PFSK-1 (cell line): ENCODE results near the gene PPL.

Experiments used
- FOXP2 ChIP-seq: optimal IDR thresholded peaks from 2 replicates; pipeline ENCODE3; 2011; ENCODE audit warnings: borderline replicate concordance, control low read depth, inconsistent platforms; ENCODE audit not compliant: insufficient read depth; ENCODE audit errors: extremely low read length, extremely low read depth
- POLR2AphosphoS5 ChIP-seq: IDR thresholded peaks from 2 replicates; pipeline ENCODE4 v1.6.1; 2012; ENCODE audit warnings: low read depth, mild to moderate bottlenecking, control low read depth, low read length, moderate library complexity
- SIN3A ChIP-seq: IDR thresholded peaks from 2 replicates; pipeline ENCODE4 v1.6.1; 2012; ENCODE audit warnings: mild to moderate bottlenecking, low read length, moderate library complexity, borderline replicate concordance; ENCODE audit not compliant: insufficient read depth
- TAF1 ChIP-seq: IDR thresholded peaks from 2 replicates; pipeline ENCODE4 v1.6.1; 2012; ENCODE audit warnings: low read length, control low read depth, borderline replicate concordance; ENCODE audit not compliant: insufficient read depth
- TF ChIP-seq, protein P1 (sequence below), 2 experiments: IDR thresholded peaks; 2 replicates each; pipeline versions ENCODE4 v1.6.1 to v1.8.0; 2011 to 2012; ENCODE audit warnings: low read depth in 2 of 2, low read length in 2 of 2, control low read depth in 1 of 2, inconsistent platforms in 1 of 2, mild to moderate bottlenecking in 1 of 2, moderate library complexity in 1 of 2; ENCODE audit not compliant: insufficient read depth in 1 of 2

PPL gene

DNA sequence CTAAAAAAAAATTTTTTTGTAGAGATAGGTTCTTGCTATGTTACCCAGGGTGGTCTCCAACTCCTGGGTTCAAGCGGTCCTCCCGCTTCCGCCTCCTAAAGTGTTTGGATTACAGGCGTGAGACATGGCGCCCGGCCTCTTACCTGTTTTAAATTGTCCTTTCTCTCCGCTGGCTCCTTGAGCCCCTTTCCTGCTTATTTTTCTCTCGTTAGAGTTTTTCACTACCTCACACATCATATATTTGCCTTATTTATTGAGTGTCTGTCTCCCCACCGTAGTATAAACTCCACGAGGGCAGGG lies 20.4 kb upstream of the PPL start:
- TF ChIP-seq FOXP2 (no peak), TAF1 (no peak), SIN3A (no peak), POLR2AphosphoS5 (no peak)
- TF ChIP-seq, protein P1, sequence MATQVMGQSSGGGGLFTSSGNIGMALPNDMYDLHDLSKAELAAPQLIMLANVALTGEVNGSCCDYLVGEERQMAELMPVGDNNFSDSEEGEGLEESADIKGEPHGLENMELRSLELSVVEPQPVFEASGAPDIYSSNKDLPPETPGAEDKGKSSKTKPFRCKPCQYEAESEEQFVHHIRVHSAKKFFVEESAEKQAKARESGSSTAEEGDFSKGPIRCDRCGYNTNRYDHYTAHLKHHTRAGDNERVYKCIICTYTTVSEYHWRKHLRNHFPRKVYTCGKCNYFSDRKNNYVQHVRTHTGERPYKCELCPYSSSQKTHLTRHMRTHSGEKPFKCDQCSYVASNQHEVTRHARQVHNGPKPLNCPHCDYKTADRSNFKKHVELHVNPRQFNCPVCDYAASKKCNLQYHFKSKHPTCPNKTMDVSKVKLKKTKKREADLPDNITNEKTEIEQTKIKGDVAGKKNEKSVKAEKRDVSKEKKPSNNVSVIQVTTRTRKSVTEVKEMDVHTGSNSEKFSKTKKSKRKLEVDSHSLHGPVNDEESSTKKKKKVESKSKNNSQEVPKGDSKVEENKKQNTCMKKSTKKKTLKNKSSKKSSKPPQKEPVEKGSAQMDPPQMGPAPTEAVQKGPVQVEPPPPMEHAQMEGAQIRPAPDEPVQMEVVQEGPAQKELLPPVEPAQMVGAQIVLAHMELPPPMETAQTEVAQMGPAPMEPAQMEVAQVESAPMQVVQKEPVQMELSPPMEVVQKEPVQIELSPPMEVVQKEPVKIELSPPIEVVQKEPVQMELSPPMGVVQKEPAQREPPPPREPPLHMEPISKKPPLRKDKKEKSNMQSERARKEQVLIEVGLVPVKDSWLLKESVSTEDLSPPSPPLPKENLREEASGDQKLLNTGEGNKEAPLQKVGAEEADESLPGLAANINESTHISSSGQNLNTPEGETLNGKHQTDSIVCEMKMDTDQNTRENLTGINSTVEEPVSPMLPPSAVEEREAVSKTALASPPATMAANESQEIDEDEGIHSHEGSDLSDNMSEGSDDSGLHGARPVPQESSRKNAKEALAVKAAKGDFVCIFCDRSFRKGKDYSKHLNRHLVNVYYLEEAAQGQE (IDR thresholded peaks at IDR 0.05; ENCODE audit: insufficient read depth in 1 of 2, low read depth in 2 of 2, low read length in 2 of 2): no peak

DNA sequence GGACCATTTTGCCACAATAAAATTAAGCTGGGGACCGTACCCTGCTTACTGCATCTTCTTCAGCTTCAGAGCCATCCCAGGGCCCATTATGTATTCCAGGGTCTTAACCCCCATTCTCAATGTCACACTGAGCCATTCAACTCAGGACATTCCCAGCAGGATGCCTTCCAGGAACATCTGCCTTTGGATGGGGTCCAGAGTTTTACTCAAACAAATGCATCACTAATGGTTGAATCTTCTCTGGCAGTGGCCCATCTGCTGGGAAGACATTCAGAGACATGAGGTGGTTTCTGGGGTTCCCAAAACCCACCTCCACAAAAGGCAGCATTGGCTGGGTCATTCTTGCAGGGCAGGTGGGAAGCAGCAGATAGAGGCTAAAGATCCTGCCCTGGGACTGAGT lies 17.8 kb upstream of the PPL start:
- TF ChIP-seq POLR2AphosphoS5: no peak
- no peak for TF ChIP-seq SIN3A
- TF ChIP-seq, protein P1 (IDR thresholded peaks at IDR 0.05; ENCODE audit: insufficient read depth in 1 of 2, low read depth in 2 of 2, low read length in 2 of 2): no peak
- no peak for TF ChIP-seq FOXP2
- no peak for TF ChIP-seq TAF1

DNA sequence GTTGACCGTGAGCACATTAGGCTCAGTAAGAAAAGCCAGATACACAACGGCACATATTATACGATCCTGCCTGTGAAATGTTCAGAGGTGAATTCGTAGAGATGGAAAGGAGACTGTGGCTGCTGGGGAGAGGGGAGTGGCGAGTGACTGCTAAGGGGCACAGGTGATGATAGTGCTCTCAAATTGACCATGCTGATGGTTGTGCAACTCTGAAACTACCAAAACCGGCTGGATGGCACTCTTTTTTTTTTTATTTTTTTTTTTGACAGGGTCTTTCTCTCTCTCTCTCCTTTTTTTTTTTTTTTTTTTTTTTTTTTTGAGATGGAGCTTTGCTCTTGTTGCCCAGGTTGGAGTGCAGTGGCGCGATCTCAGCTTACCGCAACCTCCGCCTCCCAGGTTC lies 13.0 kb upstream of the PPL start:
- TF ChIP-seq, protein P1 (IDR thresholded peaks at IDR 0.05; ENCODE audit: insufficient read depth in 1 of 2, low read depth in 2 of 2, low read length in 2 of 2): no peak
- TF ChIP-seq POLR2AphosphoS5 (no peak), TAF1 (no peak), FOXP2 (no peak), SIN3A (no peak)

DNA sequence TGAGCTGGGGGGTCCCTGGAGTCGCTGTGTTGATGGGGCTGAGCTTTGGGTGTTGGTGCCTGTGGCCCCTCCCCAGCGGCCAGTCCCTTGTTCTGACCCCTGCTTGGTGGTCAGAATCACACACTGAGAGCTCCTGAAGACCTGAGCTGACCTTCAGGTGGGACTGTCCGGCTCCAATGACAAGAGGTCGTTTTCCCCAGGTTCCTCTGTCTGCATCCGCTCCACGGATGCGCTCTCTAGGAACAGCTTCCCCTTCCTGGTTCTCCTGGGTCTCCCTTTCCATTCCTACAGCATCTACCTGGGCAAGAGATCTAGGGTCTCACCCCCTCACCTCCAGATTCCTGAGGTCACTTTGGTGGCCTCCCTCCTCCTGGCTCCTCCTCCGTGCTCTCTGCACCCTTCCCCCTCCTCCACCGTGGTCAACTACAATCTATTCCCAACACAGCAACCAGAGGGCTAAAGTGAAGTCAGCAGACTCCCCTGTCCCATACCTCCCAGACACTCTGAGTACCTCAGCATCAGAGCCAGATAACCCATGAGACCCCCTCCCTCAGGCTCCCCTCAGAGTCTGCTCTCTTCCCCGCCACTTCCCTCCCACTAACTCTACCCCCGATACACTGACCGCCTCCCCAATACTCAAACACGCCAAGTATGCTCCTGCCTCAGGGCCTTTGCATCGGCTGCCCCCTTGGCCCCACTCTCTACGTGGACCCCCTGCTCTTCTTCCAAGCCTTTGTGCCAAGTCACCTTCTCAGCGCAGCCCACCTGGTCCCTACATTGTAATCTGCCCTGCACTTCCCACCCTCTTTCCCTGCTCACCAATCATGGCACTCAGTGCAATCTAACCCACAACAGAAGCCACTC lies 12.2 kb upstream of the PPL start:
- TF ChIP-seq, protein P1 (IDR thresholded peaks at IDR 0.05; ENCODE audit: insufficient read depth in 1 of 2, low read depth in 2 of 2, low read length in 2 of 2): no peak
- TF ChIP-seq SIN3A (no peak), POLR2AphosphoS5 (no peak), FOXP2 (no peak), TAF1 (no peak)
